Vagina (tissue), 2 donors: ENCODE results near the gene DMAC2.

Source experiments
- POLR2A ChIP-seq, 2 donors: fragments of 450-650 bp; IDR thresholded peaks; one replicate each; pipeline ENCODE4 v1.6.1; 2017; ENCODE audit warnings: antibody characterized with exemption in 2 of 2, mild to moderate bottlenecking in 2 of 2, moderate library complexity in 2 of 2
- TF ChIP-seq, protein P1 (sequence below), 3 experiments: fragments of 450-650 bp in 2 of 3; fragments of 200-600 bp in 1 of 3; sonication (generic) in 1 of 3; IDR thresholded peaks; one replicate each; pipeline ENCODE4 v1.5.1; 2017 to 2019; ENCODE audit warnings: antibody characterized with exemption in 3 of 3, mild to moderate bottlenecking in 2 of 3, moderate library complexity in 2 of 3

DNA sequence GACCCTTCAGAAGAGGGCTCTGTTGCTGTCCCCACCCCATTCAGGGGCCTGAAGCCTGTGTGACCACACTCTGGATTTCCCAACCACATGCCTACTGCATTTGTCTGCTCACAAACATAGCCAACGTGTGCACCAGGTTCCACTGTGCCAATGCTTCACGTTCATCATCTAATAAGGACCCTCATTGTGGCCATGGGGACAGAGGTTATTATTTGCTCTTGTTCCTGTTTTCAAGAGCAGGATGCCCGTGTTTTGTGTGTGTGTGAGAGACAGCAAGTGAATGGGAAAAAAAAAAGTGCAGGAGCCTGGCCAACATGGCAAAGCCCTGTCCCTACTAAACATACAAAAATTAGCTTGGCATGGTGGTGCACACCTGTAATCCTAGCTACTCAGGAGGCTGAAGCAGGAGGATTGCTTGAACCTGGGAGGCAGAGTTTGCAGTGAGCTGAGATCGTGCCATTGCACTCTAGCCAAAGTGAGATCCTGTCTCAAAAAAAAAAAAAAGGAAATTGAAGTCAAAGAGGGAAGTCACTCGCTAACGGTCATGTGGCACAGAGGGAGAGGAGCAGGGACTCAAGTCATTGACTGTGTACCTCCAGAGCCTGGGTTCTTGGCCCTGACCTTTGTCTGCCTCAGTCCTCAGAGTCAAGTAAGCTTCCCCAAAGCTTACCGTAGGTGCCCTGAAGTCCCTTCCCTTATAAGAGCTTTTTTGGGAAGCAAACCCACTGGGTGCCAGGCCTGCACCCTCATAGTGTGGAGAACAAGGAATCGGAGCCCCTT is 19.4 kb downstream of the DMAC2 start:
- TF ChIP-seq POLR2A (IDR thresholded peaks at IDR 0.05), result no peak
- TF ChIP-seq, protein P1, sequence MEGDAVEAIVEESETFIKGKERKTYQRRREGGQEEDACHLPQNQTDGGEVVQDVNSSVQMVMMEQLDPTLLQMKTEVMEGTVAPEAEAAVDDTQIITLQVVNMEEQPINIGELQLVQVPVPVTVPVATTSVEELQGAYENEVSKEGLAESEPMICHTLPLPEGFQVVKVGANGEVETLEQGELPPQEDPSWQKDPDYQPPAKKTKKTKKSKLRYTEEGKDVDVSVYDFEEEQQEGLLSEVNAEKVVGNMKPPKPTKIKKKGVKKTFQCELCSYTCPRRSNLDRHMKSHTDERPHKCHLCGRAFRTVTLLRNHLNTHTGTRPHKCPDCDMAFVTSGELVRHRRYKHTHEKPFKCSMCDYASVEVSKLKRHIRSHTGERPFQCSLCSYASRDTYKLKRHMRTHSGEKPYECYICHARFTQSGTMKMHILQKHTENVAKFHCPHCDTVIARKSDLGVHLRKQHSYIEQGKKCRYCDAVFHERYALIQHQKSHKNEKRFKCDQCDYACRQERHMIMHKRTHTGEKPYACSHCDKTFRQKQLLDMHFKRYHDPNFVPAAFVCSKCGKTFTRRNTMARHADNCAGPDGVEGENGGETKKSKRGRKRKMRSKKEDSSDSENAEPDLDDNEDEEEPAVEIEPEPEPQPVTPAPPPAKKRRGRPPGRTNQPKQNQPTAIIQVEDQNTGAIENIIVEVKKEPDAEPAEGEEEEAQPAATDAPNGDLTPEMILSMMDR (IDR thresholded peaks at IDR 0.05), result no peak
